ENCODE data around the gene PABPN1.
A peak's percentile ranks its signal among the peaks of the same experiment; 100 is the strongest.

The PABPN1 gene

DNA sequence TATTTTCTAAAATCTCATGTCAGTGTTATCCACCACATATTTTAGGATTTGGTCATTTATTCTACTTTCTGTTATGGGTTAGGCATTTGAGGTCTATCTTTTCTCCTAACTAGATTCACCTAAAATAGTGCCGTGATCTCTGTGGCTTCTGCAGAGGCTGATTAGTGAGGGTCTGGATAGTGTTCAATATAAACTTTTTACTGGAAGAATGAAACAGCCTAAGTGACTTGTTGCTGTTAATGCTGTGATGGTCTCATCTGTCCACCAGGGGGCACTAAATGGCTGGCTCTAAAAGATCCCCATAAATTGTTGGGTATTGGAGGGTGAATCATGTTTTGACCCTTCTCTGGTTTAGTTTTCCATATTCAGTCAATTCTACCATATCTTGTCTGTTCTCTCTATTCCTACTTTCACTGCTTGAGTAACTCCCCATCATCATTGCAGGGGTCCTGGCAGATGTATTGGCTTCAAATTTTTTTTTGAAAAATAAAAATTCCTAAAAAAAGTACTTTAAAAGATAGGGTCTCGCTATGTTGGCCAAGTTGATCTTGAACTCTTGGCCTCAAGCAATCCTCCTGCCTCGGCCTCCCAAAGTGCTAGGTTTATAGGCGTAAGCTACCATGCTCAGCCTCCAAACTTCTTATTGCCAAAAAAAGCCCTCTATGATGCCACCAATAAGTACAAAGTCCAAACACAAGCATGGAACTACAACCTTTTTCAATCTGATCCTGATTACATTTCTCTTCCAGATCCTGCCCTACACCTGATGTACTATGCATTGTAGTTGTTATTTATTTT, 6.9 kb downstream of the PABPN1 start:
- peak; percentile 62 for DNase-seq

GRCh38 chr14:23335623-23336022, 14.4 kb downstream of the PABPN1 start:
- no peak for DNase-seq

DNA sequence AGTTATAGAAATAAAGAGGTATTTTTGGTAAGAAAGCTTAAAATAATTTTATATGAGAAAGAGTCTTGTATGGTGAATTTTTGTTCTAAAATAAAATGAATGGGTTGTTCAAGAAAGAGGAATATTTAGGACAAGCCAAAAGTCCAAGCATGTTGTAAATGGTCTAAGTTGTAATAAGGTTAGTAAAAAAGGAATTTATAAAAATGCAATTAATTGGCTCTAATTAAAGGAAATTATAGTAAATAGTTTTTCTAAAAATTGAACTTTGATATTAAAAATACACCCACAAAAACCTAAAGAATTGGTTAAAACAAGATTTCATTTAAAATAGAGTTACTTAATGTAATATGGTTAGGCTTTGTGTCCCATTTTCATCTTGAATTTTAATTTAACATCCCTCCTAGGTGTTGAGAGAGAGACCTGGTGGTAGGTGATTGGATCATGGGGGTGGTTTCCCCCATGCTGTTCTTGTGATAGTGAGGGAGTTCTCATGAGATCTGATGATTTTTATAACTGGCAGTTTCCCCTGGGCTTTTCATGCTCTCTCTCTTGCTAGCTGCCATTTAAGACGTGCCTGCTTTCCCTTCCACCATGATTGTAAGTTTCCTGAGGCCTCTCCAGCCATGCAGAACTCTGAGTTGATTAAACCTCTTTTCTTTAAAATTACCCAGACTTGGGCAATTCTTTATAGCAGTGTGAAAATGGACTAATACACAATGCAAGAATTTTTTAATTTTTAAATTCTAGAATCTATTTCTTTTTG, 18.4 kb downstream of the PABPN1 start:
- no peak for DNase-seq

- DNase-seq = no peak
These were observed 23.2 kb downstream of the PABPN1 start for GRCh38 chr14:23344481-23344880.

DNA sequence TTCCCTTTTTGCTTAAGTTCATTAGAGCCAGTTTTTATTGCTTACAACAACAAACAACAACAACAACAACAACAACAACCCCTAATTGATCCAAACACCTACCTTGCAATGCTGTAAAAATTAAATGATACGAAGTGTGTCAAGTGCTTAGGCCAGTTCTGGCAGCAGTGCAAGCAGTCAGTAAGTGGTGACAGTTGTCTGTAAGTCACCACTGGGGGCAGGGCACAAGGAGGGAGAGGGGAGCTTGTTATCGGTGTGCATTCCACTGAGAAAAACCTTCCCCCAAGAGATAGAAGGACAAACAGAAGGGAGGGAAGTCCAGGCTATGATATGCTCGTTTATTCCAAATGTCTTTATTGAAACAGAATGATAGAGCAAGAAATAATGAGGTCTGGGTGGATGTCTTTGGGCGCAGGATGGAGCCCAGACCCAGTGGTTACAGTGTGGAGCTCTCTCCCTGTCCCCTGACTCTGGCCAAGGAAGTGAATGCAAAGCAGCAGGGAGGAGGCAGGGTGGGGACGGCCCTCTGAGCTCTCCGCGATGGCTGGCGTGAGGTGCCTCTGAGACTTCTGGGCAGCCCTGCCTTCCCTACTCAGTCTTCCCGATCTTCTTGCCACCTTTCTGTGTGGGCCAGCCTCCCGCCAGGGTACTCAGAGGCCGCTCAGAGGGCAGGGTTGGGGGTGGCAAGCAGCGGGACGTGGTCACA, 24.9 kb downstream of the PABPN1 start:
- no peak for DNase-seq

DNA sequence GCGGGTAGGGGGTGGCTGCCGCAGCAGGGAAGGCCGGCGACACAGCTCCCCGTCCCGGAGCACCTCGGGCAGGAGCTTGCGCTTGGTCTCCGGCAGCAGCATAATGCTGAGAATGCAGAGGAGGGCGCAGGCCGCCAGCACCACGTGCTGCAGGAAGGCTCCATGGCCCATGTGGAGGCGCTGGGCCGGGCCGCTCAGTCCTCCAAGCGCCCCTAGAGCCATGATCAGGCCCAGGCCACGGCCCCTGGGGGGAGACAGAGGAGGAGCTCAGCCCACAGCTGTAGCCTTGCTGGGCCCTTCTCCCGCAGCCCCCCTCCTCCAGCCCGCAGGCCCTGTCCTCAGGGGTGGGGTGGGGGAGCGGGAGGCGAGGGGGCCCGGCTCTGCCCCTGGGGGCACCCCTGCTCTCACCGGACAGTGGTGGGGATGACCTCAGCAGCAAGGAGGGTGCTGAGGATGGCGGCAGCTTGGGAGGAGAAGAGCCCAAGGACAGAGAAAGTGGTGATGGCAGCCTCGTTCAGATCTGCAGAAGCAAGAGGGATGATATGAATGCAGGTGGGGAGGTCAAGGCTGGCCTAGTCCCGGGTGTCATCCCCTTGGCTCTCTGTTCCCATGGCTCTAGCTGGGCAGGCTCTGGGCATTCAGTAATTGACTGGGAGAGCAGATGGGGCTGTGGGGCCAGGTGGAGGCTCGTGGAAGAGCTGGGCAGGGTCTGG, 25.6 kb downstream of the PABPN1 start:
- no peak for DNase-seq

DNA sequence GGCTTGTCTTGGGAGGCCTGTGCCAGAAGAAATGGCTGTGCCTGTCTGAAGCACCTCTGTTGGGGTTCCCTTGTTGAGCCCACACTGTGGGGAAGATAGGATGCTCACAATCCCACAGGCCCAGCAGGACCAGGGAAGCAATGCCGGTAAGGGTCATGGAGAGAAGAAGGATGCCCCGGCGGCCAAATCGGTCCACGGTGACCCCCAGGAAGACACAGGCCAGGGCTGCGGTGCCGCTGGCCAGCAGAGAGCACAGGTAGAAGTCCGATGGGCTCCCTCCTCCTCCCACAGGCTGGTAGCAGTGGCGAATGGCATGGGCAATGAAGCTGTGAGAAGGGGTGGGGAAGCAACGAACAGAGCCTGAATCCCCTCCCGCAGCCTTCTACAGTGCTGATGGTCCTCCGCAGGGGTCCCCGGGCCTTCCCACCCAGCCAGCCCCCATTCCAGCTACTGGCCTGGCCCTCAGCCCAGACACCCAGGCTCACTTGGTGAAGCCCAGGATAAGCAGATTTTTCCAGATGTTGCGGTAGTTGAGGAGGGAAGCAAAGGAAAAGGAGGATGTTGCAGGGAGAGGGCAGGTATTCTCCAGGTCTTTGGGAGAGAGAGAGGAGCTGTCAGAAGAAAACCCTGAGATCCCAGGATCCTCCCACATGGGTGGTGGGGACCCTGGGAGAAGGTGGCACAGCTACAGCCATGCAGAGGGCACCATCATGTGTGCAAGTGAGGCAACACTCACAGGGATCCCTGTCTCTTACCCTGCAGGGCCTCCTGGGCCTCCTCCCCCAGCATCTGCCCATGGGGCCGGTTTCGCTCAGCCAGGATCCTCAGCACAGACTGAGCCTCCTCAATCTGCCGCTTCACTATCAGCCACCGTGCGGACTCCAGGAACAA, 26.4 kb downstream of the PABPN1 start:
- DNase-seq = no peak

GRCh38 chr14:23348297-23348655, 27.0 kb downstream of the PABPN1 start:
- no peak for DNase-seq

- no peak for DNase-seq
These were observed 28.0 kb downstream of the PABPN1 start for GRCh38 chr14:23349156-23349845.

DNA sequence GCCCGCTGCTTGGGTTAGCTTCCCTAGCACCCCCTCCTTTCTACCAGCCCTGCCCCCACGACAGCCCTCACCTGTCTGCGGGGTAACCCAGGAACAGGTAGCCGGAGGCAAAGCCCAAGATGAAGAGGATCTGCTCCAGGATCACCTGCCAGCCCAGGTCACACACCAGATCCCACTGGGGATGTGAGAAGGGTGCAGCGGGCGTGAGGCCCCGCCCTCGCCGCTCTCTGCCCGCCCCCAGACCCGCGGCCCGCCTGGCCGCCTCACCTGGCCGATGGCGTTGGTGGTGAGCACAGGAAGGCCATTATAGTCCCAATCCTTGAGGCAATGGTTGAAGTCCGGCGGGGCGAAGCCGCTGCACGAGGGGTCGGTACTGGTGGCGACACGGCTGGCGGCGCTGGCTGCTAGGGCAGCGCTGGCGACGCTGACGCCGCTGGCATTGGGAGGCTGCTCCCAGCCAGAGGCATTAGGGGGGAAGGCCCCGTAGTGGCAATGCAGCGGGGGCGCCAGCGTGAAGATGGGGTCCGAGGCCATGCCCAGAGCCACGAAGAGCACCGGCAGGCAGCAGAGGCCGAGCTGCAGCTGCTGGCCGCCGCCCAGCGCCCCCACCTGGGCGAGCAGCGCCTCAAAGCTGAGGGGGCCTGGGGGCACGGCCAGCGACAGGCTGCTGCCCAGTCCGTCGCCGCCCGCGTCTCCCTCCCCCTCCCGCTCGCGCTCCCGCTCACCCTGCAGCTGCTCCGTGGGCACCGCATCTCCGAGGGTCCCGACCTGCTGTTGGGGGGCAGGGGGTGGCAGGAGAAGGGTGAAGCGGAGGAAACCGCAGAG, 30.6 kb downstream of the PABPN1 start:
- no peak for DNase-seq

GRCh38 chr14:23352506-23353432, 31.5 kb downstream of the PABPN1 start, which contains the start of gene SLC22A17:
Gene SLC22A17 (minus strand): TSS chr14:23352887.
- peak; percentile 36 for DNase-seq

- DNase-seq = no peak
These were observed 32.1 kb downstream of the PABPN1 start for GRCh38 chr14:23353433-23353780.

DNA sequence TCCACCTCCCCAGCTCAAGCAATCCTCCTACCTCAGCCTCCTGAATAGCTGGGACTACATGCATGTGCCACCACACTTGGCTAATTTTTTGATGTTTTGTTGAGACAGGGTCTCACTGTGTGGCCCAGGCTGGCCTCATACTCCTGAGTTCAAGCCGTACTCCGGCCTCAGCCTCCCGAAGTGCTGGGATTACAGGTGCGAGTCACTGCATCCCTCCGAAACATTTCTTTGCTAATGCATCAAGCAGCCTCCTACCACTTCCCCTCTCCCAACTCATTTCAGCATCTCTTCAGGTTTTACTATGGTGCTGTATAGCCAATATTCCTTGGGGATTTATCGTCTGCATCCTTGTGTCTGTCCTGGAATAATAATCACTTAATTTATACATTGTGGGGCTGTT, 33.7 kb downstream of the PABPN1 start:
- DNase-seq = no peak

DNA sequence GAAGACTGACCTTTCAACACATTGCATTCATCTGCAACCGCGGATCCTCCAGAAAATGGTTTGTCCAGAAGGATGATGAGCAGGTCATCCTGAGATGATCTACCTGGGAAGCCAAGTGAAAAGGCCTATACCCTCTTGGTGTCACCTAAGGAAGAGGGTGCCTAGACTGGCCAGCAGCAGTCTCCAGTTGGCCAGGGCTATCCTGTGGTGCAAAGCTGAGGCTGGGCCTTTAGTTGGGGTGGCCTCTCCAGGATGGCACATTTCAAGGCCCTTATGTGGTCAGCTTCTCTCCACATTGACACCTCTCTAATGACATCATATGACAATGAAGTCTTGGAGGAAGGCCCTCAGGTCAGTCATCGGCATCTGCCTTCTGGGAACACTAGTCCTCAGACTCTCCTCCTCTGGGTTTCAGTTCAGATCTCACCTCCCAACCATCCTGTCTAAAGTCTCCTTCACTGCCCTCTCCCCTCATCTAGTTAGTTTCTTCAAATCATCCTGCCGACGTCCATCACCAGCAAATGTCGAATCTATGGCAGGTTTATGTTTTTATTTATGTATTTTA, 34.7 kb downstream of the PABPN1 start:
- DNase-seq = no peak

- DNase-seq = no peak
These were observed 35.4 kb downstream of the PABPN1 start for GRCh38 chr14:23356662-23357061.

DNA sequence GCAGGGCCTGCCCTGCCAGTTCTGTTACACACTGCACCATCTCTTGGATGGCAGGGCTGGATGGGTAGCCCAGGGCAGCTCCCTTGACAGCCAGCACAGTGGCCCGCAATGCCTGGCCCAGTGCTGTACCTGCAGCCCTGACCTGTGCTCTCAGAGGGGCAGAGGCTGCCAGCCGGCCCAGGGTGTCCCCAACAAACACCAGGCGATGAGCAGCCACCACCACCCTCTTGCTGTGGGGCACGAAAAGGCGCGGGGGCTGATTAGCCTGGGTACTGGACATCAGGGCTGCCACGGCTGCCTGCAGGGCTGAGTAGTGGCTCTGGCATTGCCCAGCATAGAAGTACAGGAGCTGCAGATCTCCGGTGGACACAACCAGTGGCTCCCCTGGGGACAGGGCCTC, 36.0 kb downstream of the PABPN1 start:
- DNase-seq = no peak

DNA sequence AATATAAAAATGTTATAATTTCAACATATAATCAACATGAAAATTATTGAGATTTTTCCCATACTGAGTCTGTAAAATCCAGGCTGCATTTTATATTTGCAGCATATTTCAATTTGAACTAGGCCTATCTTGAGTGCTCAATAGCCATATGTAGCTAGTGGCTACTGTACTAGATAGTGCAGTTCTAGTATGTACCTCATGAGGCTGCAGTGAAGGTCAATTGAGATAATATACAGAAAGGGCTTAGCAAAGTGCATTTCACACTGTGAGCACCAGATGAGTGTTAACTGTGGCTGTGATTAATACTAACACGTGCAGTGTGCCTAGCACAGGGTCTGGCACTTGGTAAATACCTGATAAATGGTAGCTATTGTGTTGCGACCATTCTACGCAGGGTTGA, 36.8 kb downstream of the PABPN1 start:
- DNase-seq = no peak

DNA sequence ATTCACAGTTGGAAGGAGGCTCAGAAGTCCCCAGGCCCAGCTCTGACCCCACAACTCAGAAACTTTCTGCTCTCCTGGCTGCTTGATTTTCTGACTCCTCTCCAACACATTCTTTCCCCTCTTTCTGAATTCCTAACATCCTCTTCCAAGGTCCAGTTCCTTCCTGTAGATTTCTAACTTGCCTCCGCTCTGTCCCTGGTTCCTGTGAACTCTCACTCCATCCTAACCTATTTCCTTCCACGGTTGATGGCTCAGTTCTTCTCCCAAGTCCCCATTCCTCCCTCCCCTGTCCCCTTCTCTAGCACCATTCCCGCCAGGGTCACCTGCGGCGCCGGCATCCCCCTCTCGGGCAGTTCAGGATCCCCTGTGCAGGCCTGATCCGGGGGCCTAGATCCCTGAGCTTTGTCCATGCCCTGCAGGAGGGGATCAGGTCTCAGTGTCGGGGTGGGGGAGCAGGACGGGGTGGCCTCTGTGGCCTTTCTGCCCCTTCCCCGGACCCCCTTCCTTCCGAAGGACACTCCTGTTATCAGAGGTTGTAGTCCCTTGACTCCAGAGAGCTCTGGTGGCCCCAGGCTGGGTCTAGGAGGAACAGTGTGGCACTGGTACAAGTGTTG, 37.4 kb downstream of the PABPN1 start:
- no peak for DNase-seq

Data from stimulated activated naive CD4-positive, alpha-beta T cell treated with Interleukin-2 at 50 U/mL for 16 hours (primary cell).